Measurements from ENCODE around the gene SIRPA. TPM values are rescaled to one million over a fixed set of nuclear protein-coding genes. Genes with fewer than 3 reads are reported as not detected.

The SIRPA gene
- total and polyA plus RNA-seq, 10 of the 15 experiments (the other 5 are each of a cell fraction or from before 2014, with no cell fraction given) = 1.7 to 13.2 (median 5.0) TPM

- Histone ChIP-seq H2AFZ (ENCODE audit: control insufficient read depth, low read depth, low read length) (no peak overlapping the region; the same call in 1 of the 2 replicates), H3K4me3 (no peak overlapping the region), H3K9me3 (replicated peaks; ENCODE audit: control insufficient read depth, insufficient read depth, low read length) (no peaks in the 10 kb centered on the region), H3K36me3 (ENCODE audit: control insufficient read depth in 2 of 2, insufficient read depth in 2 of 2, low read length in 1 of 2) (no peaks in the 10 kb centered on the region), H4K20me1 (ENCODE audit: control insufficient read depth, insufficient read depth) (no peaks in the 10 kb centered on the region), H3K27me3 (replicated peaks in 1 of 2; ENCODE audit: control insufficient read depth in 2 of 2, insufficient read depth in 2 of 2, low read length in 1 of 2) (no peaks in the 10 kb centered on the region), H3K4me1 (ENCODE audit: control insufficient read depth, insufficient read depth, low read length) (peaks cover 28% of the 10 kb centered on the region), H3K4me2 (ENCODE audit: control insufficient read depth, insufficient read depth) (peak overlapping the region; percentile 67), H3K27ac (ENCODE audit: control insufficient read depth, insufficient read depth) (peak overlapping the region; percentile 2; the same call in 1 of the 2 replicates), H3K79me2 (ENCODE audit: control insufficient read depth, insufficient read depth, low read length) (no peaks in the 10 kb centered on the region), H3K9ac (ENCODE audit: control insufficient read depth, insufficient read depth, low read length) (no peak overlapping the region)
- ChIA-PET SMC1A (ENCODE audit: uncharacterized antibody, unreplicated experiment) (interaction anchor here (0.9 to 3.4 kb wide), 5 partner anchors 25 to 105 kb away, joined by 3 to 11 read pairs (median 4); no protein-coding TSS in a partner anchor), RAD21 (ENCODE audit: unreplicated experiment) (interaction anchor here (1.1 kb wide), 1 partner anchor 8 kb away, joined by 3 read pairs; no protein-coding TSS in a partner anchor), CTCF (interaction anchor here (1.5 to 1.8 kb wide), 3 partner anchors 13 to 81 kb away, joined by 3 to 7 read pairs (median 4); no protein-coding TSS in a partner anchor), POLR2A (interaction anchor here (1.0 to 1.4 kb wide), 2 partner anchors 9 to 13 kb away, joined by 3 read pairs; no protein-coding TSS in a partner anchor)
- intact Hi-C loops (cut with micrococcal nuclease; ENCODE audit: unreplicated experiment) (no loop called here), in situ Hi-C loops (cut with MboI) (no loop called here)
- FAIRE-seq = no peak
- no TSS peak for BruUV-seq (replicated peaks)
- TF ChIP-seq NR2C2 (IDR thresholded peaks at IDR 0.05; ENCODE audit: borderline replicate concordance, control insufficient read depth, insufficient read length, low read depth) = no peak
- TF ChIP-seq POLR2AphosphoS5 (IDR thresholded peaks at IDR 0.05; ENCODE audit: low read length) = no peak
- no peak for TF ChIP-seq TARDBP (IDR thresholded peaks at IDR 0.05; ENCODE audit: borderline replicate concordance)
- TF ChIP-seq JUND (IDR thresholded peaks at IDR 0.05; ENCODE audit: low read depth, low read length) = no peak
- no peak for TF ChIP-seq ZNF207 (IDR thresholded peaks at IDR 0.05; ENCODE audit: borderline replicate concordance)
- no peak for TF ChIP-seq IRF5 (IDR thresholded peaks at IDR 0.05; ENCODE audit: borderline replicate concordance)
- no peak for TF ChIP-seq ZBED1 (IDR thresholded peaks at IDR 0.05; ENCODE audit: borderline replicate concordance)
- no peak for TF ChIP-seq CBX3 (IDR thresholded peaks at IDR 0.05; ENCODE audit: borderline replicate concordance, low read depth)
- no peak for TF ChIP-seq ESRRA (IDR thresholded peaks at IDR 0.05; ENCODE audit: low read length)
- ATAC-seq = peak; percentile 5; the same call in 1 of the 3 replicates
- no peak for DNase-seq (ENCODE audit: low read depth, low spot score)
- 83% methylated on average over 7 of the region's 7 CpGs for WGBS (ENCODE audit: insufficient coverage, insufficient replicate concordance, low lambda C conversion rate, missing lambda C conversion rate)
These were observed 49.5 kb upstream of the SIRPA start for GRCh38 chr20:1845701-1846100.

All from GM12878 (cell line).